ENCODE results near the gene ASB13. TPM values are rescaled to one million over a fixed set of nuclear protein-coding genes. Genes with fewer than 3 reads are reported as not detected.
"Not testable (repeated sequence)": the region's sequence is repeated elsewhere in the genome, so short reads cannot be mapped to it uniquely, and the experiment has no call there.

ASB13 gene
- total and polyA plus RNA-seq, 8 donors: 0.89 to 27.5 (median 15.1) TPM

- WGBS, 5 donors: 47 to 64% (median 58%) methylated on average over 14 of the region's 14 CpGs
- peak in 1 of 2 donors; percentile 71 for DNase-seq
- H3K9me3 ChIP-seq: no peaks in the 10 kb centered on the region
- TF ChIP-seq POLR2AphosphoS5 (IDR thresholded peaks at IDR 0.05) (no peak), CTCF (IDR thresholded peaks at IDR 0.05) (no peak), EP300 (IDR thresholded peaks at IDR 0.05) (no peak), POLR2A (IDR thresholded peaks at IDR 0.05) (no peak)
- no peak overlapping the region for H3K4me3 ChIP-seq
- intact Hi-C loops (cut with DNase I; ENCODE audit: low total_unique reads): no loop called here
- peak overlapping the region in 1 of 5 donors; percentile 17 for H3K27ac ChIP-seq
- no peaks in the 10 kb centered on the region for H3K36me3 ChIP-seq
- peaks cover 0 to 8% (median 3%) of the 10 kb centered on the region in 4 donors for H3K4me1 ChIP-seq
- no peaks in the 10 kb centered on the region for H3K27me3 ChIP-seq
These were observed 71.9 kb downstream of the ASB13 start for GRCh38 chr10:5594271-5595049.

- DNase-seq; H3K27me3 ChIP-seq; H3K36me3 ChIP-seq; intact Hi-C loops (cut with DNase I; ENCODE audit: low total_unique reads); H3K4me3 ChIP-seq; H3K9me3 ChIP-seq; H3K27ac ChIP-seq; H3K4me1 ChIP-seq: not testable (repeated sequence)
- 77 to 91% (median 89%) methylated on average over 6 of the region's 6 CpGs for WGBS, 5 donors
These were observed 73.0 kb downstream of the ASB13 start for GRCh38 chr10:5593347-5593746.

GRCh38 chr10:5592070-5592469 lies 74.3 kb downstream of the ASB13 start:
- Histone ChIP-seq H3K36me3 (no peaks in the 10 kb centered on the region), H3K27me3 (peaks cover 0 to 3% (median 0%) of the 10 kb centered on the region in 3 donors), H3K4me3 (no peak overlapping the region), H3K4me1 (peaks cover 0 to 15% (median 3%) of the 10 kb centered on the region in 4 donors), H3K27ac (no peak overlapping the region), H3K9me3 (no peaks in the 10 kb centered on the region)
- intact Hi-C loops (cut with DNase I; ENCODE audit: low total_unique reads): no loop called here
- TF ChIP-seq POLR2A (IDR thresholded peaks at IDR 0.05) (no peak), CTCF (IDR thresholded peaks at IDR 0.05) (no peak), POLR2AphosphoS5 (IDR thresholded peaks at IDR 0.05) (no peak), EP300 (IDR thresholded peaks at IDR 0.05) (no peak)
- 79 to 83% (median 81%) methylated on average over 8 of the region's 8 CpGs for WGBS, 5 donors
- no peak for DNase-seq

- Histone ChIP-seq H3K4me3 (no peak overlapping the region), H3K27ac (no peak overlapping the region), H3K4me1 (peaks cover 0 to 16% (median 3%) of the 10 kb centered on the region in 4 donors), H3K27me3 (peaks cover 0 to 3% (median 0%) of the 10 kb centered on the region in 3 donors), H3K36me3 (no peaks in the 10 kb centered on the region), H3K9me3 (no peaks in the 10 kb centered on the region)
- intact Hi-C loops (cut with DNase I; ENCODE audit: low total_unique reads): no loop called here
- DNase-seq: no peak
- TF ChIP-seq CTCF (IDR thresholded peaks at IDR 0.05) (no peak), POLR2AphosphoS5 (IDR thresholded peaks at IDR 0.05) (no peak), POLR2A (IDR thresholded peaks at IDR 0.05) (no peak), EP300 (IDR thresholded peaks at IDR 0.05) (no peak)
- WGBS, 5 donors: 87 to 97% (median 95%) methylated on average over 12 to 14 of the region's 14 CpGs
These were observed 75.0 kb downstream of the ASB13 start for GRCh38 chr10:5591336-5591824.

GRCh38 chr10:5590816-5591215 lies 75.6 kb downstream of the ASB13 start:
- TF ChIP-seq POLR2AphosphoS5 (IDR thresholded peaks at IDR 0.05): no peak
- no peak for TF ChIP-seq CTCF (IDR thresholded peaks at IDR 0.05)
- no peak for TF ChIP-seq POLR2A (IDR thresholded peaks at IDR 0.05)
- TF ChIP-seq EP300 (IDR thresholded peaks at IDR 0.05): no peak
- Histone ChIP-seq H3K4me3 (no peak overlapping the region), H3K4me1 (peaks cover 0 to 16% (median 5%) of the 10 kb centered on the region in 4 donors), H3K27ac (no peak overlapping the region), H3K36me3 (no peaks in the 10 kb centered on the region), H3K27me3 (peaks cover 0 to 3% (median 0%) of the 10 kb centered on the region in 3 donors), H3K9me3 (no peaks in the 10 kb centered on the region)
- intact Hi-C loops (cut with DNase I; ENCODE audit: low total_unique reads): no loop called here
- DNase-seq: no peak
- 80 to 91% (median 84%) methylated on average over 10 of the region's 10 CpGs for WGBS, 5 donors

All from stomach (tissue), 9 donors.